Measurements from ENCODE around the gene TBC1D25. TPM values are rescaled to one million over a fixed set of nuclear protein-coding genes. Genes with fewer than 3 reads are reported as not detected.

The TBC1D25 gene
- total RNA-seq, 3 donors from 2014 or later, result 15.1 to 17.4 (median 16.5) TPM

DNA sequence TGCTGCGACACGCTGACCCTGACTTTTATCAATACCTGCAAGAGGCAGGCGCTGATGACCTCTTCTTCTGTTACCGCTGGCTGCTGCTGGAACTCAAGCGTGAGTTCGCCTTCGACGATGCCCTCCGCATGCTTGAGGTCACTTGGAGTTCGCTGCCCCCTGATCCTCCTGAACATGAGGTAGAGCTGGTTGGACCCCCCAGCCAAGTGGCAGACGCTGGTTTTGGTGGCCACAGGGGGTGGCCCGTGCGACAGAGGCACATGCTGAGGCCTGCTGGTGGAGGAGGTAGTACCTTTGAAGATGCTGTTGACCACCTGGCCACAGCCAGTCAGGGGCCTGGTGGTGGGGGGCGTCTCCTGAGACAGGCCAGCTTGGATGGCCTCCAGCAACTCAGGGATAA is 20.5 kb downstream of the TBC1D25 start:
- H3K9me3 Mint-ChIP-seq, result no peaks in the 10 kb centered on the region
- DNase-seq (no peak), ATAC-seq (no peak)
- H3K4me1 Mint-ChIP-seq (ENCODE audit: low read depth), result peaks cover 2% of the 10 kb centered on the region
- peaks cover 4% of the 10 kb centered on the region for H3K36me3 Mint-ChIP-seq (ENCODE audit: insufficient read depth)
- no peak overlapping the region for H3K4me3 Mint-ChIP-seq
- no peaks in the 10 kb centered on the region for H3K27me3 Mint-ChIP-seq (ENCODE audit: low read depth)

DNA sequence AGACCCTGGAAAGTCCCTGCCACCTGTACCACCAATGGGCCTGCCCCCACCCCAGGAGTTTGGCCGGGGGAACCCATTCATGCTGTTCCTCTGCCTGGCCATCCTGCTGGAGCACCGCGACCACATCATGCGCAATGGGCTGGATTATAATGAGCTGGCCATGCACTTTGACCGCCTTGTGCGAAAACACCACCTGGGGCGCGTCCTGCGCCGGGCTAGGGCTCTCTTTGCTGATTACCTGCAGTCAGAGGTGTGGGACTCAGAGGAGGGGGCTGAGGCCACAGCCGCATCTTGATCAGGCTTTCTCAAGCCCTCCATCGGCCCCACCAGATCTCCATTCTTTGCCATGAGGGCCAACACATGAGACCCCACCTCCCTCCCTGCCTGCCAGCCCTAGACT is 21.2 kb downstream of the TBC1D25 start:
- H3K4me1 Mint-ChIP-seq (ENCODE audit: low read depth), result peaks cover 2% of the 10 kb centered on the region
- DNase-seq, result no peak
- no peaks in the 10 kb centered on the region for H3K9me3 Mint-ChIP-seq
- peaks cover 2% of the 10 kb centered on the region for H3K36me3 Mint-ChIP-seq (ENCODE audit: insufficient read depth)
- H3K27me3 Mint-ChIP-seq (ENCODE audit: low read depth), result no peaks in the 10 kb centered on the region
- H3K4me3 Mint-ChIP-seq, result no peak overlapping the region
- no peak for ATAC-seq

DNA sequence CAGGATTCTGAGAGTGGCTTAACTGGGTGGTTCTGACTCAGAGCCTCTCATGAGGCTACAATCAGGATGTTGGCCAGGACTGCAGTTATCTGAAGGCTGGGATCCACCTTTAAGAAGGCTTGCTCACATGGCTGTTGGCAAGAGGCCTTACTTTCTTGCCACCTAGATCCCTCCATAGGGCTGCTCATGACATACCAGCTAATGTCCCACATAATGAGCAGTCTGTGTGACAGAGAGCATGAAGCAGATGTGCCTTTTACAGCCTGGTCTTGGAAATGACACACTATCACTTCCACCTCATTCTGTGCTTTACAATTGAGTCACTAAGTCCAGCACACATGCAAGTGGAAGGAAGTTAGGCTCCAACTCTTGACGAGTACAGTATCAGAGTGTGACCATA is 30.4 kb downstream of the TBC1D25 start:
- peak; percentile 16 to 19 for ATAC-seq
- H3K27me3 Mint-ChIP-seq (ENCODE audit: low read depth), result no peaks in the 10 kb centered on the region
- peaks cover 8% of the 10 kb centered on the region for H3K4me1 Mint-ChIP-seq (ENCODE audit: low read depth)
- peaks cover 2% of the 10 kb centered on the region for H3K36me3 Mint-ChIP-seq (ENCODE audit: insufficient read depth)
- H3K4me3 Mint-ChIP-seq, result no peak overlapping the region
- no peak for DNase-seq
- no peaks in the 10 kb centered on the region for H3K9me3 Mint-ChIP-seq

DNA sequence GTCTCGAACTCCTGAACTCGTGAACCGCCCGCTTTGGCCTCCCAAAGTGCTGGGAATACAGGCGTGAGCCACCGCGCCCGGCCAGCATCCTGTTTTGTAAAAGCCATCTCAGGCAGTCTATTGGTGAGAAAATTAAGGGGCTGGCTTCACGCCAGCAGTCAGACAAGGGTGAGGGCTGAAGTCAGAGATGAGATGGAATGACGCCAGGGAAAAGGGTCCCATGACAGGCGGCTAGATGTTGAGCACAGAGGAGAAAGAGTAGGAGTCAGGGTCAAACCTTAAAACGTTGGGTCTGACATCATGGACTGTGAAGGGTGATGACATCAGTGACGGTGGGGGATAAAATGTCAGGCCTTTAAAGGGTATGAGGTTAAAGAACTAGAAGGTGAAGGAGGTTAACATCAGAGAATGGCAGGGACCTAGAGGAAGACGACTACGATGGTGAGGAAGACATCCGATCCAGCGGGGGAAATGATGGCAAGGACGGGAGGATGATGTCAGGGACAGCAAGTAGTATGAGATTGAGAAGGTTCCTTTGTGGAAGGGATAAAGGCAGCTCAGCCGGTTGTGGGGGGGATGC is 34.3 kb downstream of the TBC1D25 start:
- Mint-ChIP-seq H3K9me3 (no peaks in the 10 kb centered on the region), H3K36me3 (ENCODE audit: insufficient read depth) (peaks cover 22% of the 10 kb centered on the region), H3K4me1 (ENCODE audit: low read depth) (peaks cover 17% of the 10 kb centered on the region), H3K27me3 (ENCODE audit: low read depth) (no peaks in the 10 kb centered on the region), H3K4me3 (peak overlapping the region; percentile 99)
- DNase-seq (no peak), ATAC-seq (no peak)

DNA sequence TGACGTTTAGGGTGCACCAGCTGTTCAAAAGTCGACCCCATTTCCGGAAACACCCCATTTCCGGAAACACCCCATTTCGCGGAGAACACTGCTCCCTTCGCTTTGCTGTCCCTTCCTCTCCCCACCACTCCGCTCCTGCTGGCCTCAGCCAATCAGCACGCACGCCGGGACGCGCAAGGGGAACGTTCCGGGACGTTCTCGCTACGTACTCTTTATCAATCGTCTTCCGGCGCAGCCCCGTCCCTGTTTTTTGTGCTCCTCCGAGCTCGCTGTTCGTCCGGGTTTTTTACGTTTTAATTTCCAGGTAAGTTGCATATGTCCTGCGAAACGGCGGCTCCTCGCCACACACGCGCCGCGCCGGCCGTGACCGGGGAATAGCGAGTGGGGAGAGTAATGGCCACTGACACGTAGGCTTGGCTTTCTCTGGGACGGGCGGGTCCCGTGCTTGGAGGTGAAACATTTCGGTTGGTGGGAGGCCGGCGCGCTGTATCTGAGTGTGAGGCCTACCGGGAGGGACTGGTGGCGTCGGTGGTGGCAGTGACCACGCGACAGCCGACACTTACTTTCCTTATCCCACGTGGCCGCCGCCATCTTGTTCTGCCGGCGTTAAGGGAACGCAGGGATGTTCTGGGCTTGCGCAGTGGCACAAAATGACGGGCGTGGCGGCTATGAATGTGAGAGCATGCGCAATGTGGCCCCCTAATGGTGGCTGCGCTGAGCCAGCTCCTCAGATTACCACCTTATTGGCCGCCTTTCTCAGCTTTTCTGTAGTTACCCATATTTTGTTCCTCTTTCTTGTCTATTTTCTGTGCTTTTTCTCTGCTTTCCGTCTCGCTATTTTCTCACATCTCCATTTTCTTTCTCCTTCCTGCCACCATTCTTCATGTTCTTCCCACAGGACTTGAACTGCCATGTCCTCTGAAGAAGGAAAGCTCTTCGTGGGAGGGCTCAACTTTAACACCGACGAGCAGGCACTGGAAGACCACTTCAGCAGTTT is 35.1 kb downstream of the TBC1D25 start, which contains the start of gene RBM3:
RBM3 (plus strand) TSS at position 215 of the 997 bp plus-strand sequence; CDS start at position 912, 697 bp downstream.
- ATAC-seq (peak; percentile 91 to 93), DNase-seq (peak; percentile 88)
- H3K4me1 Mint-ChIP-seq (ENCODE audit: low read depth), result peaks cover 19% of the 10 kb centered on the region
- no peaks in the 10 kb centered on the region for H3K9me3 Mint-ChIP-seq
- H3K27me3 Mint-ChIP-seq (ENCODE audit: low read depth), result no peaks in the 10 kb centered on the region
- peaks cover 25% of the 10 kb centered on the region for H3K36me3 Mint-ChIP-seq (ENCODE audit: insufficient read depth)
- H3K4me3 Mint-ChIP-seq, result peak within 1 kb of the TSS; percentile 99

DNA sequence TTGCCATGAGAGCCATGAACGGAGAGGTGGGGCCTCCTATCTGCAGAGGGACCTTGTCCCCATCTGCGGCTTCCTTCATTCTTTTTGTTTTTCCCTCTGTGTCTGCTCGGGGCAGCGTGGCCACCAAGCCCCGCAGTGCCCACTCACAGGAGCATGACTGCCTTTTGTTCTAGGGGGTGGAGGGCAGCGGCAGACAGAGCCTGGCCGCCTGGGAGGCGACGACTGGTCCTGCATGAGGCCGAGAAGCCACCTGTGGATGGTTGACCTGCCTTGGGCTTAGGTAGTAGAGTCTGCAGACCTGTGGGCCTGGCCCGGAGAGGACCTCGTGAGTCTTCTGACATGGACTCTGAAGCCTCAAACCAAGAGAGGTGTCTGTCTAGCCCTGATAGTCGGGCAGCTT is 36.1 kb downstream of the TBC1D25 start:
- Mint-ChIP-seq H3K36me3 (ENCODE audit: insufficient read depth) (peaks cover 29% of the 10 kb centered on the region), H3K9me3 (no peaks in the 10 kb centered on the region), H3K27me3 (ENCODE audit: low read depth) (no peaks in the 10 kb centered on the region), H3K4me1 (ENCODE audit: low read depth) (peaks cover 19% of the 10 kb centered on the region), H3K4me3 (peak overlapping the region; percentile 99)
- ATAC-seq, result no peak
- no peak for DNase-seq

DNA sequence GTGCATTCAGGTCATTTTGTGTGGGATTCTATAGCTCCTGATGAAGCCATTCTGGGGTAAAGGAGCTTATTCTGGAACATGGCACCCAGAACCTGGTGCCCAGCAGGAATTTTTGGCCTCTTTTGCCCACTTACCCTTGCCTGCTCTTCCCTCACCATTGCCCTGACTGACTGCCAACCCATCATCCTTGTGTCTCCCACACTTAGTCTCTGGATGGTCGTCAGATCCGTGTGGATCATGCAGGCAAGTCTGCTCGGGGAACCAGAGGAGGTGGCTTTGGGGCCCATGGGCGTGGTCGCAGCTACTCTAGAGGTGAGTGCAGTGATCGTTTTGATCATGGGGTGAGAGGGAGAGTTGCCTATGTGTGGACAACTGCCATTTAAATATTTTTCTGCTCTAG is 36.6 kb downstream of the TBC1D25 start:
- H3K36me3 Mint-ChIP-seq (ENCODE audit: insufficient read depth), result peaks cover 29% of the 10 kb centered on the region
- H3K4me1 Mint-ChIP-seq (ENCODE audit: low read depth), result peaks cover 19% of the 10 kb centered on the region
- peak overlapping the region; percentile 99 for H3K4me3 Mint-ChIP-seq
- ATAC-seq (no peak), DNase-seq (no peak)
- no peaks in the 10 kb centered on the region for H3K9me3 Mint-ChIP-seq
- no peaks in the 10 kb centered on the region for H3K27me3 Mint-ChIP-seq (ENCODE audit: low read depth)

DNA sequence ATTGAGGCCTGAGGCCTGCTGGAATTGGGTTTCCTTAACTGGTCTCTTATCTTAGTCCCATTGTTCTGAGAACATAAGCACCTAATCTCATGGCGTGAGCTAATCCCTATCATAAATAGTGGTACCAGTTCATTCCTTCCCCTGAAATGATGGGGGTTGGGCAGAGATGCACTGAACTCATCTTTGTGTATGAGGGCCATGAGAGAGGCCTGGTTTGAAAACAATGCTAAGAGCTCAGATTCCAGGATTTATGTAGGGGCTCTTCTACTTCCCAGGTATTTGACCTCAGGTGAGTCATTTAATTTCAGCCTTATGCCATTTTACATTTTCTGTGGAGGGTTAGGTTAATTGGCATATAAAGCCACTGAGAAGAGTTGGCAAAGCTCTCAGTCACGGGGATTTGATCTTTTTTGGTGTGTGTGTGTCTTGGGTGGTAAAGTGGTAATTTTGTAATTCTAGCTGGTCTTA is 39.2 kb downstream of the TBC1D25 start:
- DNase-seq (no peak), ATAC-seq (no peak)
- Mint-ChIP-seq H3K4me1 (ENCODE audit: low read depth) (peaks cover 17% of the 10 kb centered on the region), H3K4me3 (no peak overlapping the region), H3K27me3 (ENCODE audit: low read depth) (no peaks in the 10 kb centered on the region), H3K36me3 (ENCODE audit: insufficient read depth) (peaks cover 29% of the 10 kb centered on the region), H3K9me3 (no peaks in the 10 kb centered on the region)

DNA sequence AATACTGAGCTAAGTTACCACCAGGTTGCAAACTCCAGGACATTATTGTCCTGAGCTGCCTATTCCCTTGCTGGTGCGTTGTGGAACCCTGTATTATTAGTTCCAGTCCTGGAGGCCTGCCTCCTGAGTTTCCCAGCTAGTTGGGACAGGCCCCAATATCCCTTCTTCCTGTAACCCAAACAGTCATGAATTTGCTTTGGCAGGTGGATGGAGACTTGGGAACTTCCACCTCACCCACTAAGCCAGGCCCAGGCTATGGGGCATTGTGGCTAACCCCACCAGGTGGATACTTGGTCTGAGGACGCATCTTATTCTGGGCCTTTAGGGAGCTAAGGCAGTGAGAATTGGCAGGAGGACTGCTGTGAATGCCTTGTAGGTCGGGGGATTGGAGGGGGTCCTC is 39.7 kb downstream of the TBC1D25 start:
- Mint-ChIP-seq H3K4me3 (no peak overlapping the region), H3K4me1 (ENCODE audit: low read depth) (peaks cover 13% of the 10 kb centered on the region)

DNA sequence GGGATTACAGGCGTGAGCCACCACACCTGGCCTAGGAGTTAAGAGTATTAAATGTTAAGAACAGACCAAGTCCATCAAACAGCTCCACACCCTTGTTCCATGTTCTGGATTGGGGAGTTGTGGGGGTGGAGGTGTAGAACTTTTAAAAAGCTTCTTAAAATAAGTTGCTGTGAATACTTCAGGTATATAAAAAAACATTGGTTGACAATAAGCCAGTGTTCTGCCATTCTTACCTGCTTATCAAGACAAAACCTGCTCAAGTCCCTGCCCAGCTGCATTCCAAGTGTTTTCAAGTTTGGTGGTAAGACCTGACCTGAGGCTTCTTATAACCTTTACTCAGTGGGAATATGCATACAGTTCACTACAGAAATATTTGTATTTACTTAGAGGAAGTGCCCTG is 41.1 kb downstream of the TBC1D25 start:
- Mint-ChIP-seq H3K4me1 (ENCODE audit: low read depth) (peaks cover 9% of the 10 kb centered on the region), H3K9me3 (no peaks in the 10 kb centered on the region), H3K36me3 (ENCODE audit: insufficient read depth) (peaks cover 21% of the 10 kb centered on the region), H3K4me3 (no peak overlapping the region), H3K27me3 (ENCODE audit: low read depth) (no peaks in the 10 kb centered on the region)
- DNase-seq (no peak), ATAC-seq (no peak)

More for the DNA sequence above, 39.7 kb downstream of the TBC1D25 start:
- no peaks in the 10 kb centered on the region for H3K27me3 Mint-ChIP-seq (ENCODE audit: low read depth)
- no peak for ATAC-seq
- H3K36me3 Mint-ChIP-seq (ENCODE audit: insufficient read depth), result peaks cover 29% of the 10 kb centered on the region
- no peak for DNase-seq
- H3K9me3 Mint-ChIP-seq, result no peaks in the 10 kb centered on the region

DNA sequence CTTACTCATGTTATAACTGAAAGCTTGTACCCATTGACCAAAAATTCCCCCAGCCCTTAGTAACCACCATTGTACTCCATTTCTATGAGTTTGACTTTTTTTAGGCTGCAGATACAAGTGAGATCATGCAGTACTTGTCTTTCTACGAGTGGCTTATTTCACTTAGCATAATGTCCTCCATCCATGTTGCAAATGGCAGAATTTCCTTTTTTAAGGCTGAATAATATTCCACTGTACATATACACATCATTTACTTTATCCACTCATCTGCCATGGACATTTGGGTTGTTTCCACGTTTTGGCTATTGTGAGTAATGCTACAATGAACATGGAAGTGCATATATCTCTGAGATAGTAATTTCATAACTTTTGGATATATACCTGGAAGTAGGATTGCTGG is 45.2 kb downstream of the TBC1D25 start:
- no peak for ATAC-seq
- no peak overlapping the region for H3K4me3 Mint-ChIP-seq
- no peak for DNase-seq
- H3K4me1 Mint-ChIP-seq (ENCODE audit: low read depth), result no peaks in the 10 kb centered on the region
- no peaks in the 10 kb centered on the region for H3K9me3 Mint-ChIP-seq
- no peaks in the 10 kb centered on the region for H3K27me3 Mint-ChIP-seq (ENCODE audit: low read depth)
- peaks cover 3% of the 10 kb centered on the region for H3K36me3 Mint-ChIP-seq (ENCODE audit: insufficient read depth)

DNA sequence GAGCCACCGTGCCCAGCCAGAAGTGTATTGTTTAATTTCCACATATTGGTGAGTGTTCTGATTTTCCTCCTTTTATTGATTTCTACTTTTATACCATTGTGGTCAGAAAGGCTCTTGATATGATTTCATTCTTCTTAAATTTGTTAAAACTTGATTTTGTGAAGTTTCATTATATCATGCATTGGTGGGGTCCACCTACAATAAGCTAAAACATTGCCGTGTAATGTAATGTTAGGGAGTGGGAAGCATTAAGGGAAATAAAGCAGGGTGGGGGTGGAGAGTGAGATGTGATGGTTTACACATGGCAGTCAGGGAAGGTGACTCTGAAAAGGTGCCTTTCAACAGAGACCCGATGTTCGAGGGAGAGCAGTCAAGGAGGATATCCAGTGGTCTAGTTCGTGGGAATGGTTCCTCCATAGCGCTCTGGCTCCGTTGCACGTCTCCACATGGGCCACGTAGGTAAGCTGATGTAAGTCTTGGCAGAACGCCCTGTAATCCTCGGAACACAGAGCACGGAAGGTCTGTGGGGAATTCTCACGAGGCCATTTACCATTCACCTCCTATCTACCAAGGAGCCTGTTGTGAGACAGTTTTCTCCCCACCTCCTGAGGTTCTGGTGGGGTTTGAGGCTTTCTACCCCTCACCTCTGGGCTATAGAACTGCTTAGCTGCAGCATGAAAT is 50.1 kb downstream of the TBC1D25 start:
- Mint-ChIP-seq H3K36me3 (ENCODE audit: insufficient read depth) (no peaks in the 10 kb centered on the region), H3K27me3 (ENCODE audit: low read depth) (no peaks in the 10 kb centered on the region), H3K4me1 (ENCODE audit: low read depth) (no peaks in the 10 kb centered on the region), H3K9me3 (no peaks in the 10 kb centered on the region), H3K4me3 (no peak overlapping the region)
- DNase-seq (no peak), ATAC-seq (no peak)

DNA sequence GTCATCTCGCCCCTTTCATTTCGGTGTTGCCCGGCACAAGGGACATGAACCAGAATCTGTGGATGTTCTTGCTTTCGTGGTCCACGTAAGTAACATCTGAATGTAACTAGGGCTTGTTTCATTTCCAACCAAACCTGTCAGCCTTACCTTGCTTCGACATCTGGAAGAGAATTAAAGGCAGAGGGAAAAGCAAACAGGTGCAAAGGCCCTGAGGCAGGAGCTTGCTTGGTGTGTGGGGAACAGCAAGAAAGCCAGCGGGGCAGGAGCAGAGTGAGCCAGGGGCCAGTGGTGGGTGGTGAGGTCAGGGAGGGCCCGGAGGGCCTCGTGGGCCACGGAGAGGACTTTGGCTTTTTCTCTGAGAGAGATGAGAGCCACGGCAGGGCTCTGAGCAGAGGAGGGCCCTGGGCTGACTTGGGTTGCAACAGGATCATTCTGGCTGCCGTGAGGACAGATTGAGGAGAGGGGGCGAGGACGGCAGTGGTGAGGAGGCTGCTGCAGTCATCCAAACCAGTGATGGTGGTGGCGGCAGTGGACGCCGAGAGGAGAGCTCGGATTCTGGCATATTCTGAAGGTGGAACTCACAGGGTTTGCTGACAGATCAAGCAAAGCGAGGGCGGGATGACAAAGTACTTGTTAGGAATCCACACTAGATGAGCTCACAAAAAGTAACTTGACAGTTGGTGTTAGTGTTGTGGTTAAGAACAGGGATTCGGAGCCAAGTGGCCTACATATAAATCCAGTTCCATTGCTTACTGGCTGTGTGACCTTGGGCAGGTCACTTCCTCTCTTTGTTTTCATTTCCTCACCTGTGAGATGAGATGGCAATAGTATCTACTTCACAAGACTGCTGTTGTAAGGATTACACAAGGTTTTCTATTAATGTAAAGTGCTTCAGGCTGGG is 50.9 kb downstream of the TBC1D25 start:
- H3K4me1 Mint-ChIP-seq (ENCODE audit: low read depth), result no peaks in the 10 kb centered on the region
- no peak for ATAC-seq

More for the DNA sequence above, 50.9 kb downstream of the TBC1D25 start:
- Mint-ChIP-seq H3K9me3 (no peaks in the 10 kb centered on the region), H3K27me3 (ENCODE audit: low read depth) (no peaks in the 10 kb centered on the region), H3K36me3 (ENCODE audit: insufficient read depth) (no peaks in the 10 kb centered on the region), H3K4me3 (no peak overlapping the region)
- DNase-seq, result no peak

Measured in activated T-cell treated with anti-CD3 and anti-CD28 coated beads, Interleukin-2, amount 50 U/mL, for 4 hours (primary cell).